Measurements from ENCODE around the gene SLC35E4. TPM values are rescaled to one million over a fixed set of nuclear protein-coding genes. Genes with fewer than 3 reads are reported as not detected.
A peak's percentile ranks its signal among the peaks of the same experiment; 100 is the strongest.
"Not testable (repeated sequence)": the region's sequence is repeated elsewhere in the genome, so short reads cannot be mapped to it uniquely, and the experiment has no call there.

The SLC35E4 gene, protein sequence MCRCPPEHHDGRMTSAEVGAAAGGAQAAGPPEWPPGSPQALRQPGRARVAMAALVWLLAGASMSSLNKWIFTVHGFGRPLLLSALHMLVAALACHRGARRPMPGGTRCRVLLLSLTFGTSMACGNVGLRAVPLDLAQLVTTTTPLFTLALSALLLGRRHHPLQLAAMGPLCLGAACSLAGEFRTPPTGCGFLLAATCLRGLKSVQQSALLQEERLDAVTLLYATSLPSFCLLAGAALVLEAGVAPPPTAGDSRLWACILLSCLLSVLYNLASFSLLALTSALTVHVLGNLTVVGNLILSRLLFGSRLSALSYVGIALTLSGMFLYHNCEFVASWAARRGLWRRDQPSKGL
- 4.2 TPM for total RNA-seq
- long read RNA-seq, transcript SLC35E4-201 (2 exons, 2,714 nt) = major isoform, 18 of 26 reads
- long read RNA-seq, partial matches to known transcripts = 0 of 26 reads
- long read RNA-seq, other reads (novel, unspliced or antisense) = 8 of 26 reads

DNA sequence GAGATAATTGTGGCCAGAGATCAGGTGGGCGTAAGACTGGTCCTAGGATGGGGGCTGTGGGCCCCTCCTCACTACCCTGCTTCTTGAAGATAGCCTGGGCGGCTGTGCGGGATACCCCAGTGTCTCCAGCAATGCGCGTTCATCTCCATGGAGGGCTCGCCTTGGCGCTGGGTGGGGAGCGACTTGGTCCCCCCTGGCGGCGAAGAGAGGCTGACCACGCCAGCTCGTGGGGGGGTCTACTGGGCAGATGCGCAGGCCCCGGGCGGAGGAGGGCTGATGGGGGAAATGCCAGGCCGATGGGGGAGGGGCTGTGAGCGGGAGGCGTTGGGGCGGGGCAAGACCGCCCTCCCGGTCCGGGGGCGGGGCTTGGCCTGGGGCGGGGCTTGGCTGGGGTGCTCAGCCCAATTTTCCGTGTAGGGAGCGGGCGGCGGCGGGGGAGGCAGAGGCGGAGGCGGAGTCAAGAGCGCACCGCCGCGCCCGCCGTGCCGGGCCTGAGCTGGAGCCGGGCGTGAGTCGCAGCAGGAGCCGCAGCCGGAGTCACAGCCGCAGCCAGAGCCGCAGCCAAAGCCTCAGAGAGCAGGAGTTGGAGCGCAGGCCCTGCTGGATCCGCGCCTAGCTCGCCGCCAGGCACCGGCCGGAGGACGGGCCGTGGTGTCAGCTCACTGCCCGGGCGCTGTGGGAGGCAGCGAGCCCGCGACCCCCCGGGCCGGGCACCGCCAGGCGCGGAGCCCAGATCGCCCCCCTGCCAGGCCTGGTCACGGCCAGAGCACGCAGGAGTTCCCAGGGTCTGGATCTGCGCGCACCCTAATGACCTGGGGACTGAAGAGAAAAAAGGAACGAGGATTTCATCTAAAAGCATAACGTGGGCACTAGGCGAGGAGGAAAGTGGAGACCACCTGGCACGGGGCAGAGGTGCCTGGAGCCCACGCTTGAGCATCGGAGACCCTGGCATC, at the start of gene SLC35E4:
Gene SLC35E4, plus strand, starts transcription at position 509 of the 953 bp plus-strand sequence. CDS start 670 bp downstream, outside the sequence.
- intact Hi-C loops (cut with DNase I) = loop anchor here (2.0 to 10.0 kb wide), 2 partner anchors 31 to 509 kb away; partner anchors contain the start of genes DUSP18 and PLA2G3
- DNase-seq (ENCODE audit: low spot score) = peak; percentile 98

DNA sequence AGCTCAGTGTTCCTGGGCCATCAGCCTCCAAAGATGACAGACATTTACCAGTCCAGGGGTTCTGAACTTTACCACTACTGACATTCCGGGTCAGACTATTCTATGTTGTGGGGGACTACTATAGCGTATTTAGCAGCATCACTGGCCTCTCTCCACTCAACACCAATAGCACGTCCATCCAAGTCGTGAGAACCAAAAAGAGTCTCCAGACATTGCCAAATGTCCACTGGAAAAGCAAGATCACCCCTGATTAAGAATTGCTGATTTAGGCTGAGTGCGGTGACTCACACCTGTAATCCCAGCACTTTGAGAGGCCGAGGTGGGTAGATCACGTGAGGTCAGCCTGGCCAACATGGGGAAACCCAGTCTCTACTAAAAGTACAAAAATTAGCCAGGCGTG, 49.2 kb upstream of the SLC35E4 start:
- no peak for DNase-seq (ENCODE audit: low spot score)
- intact Hi-C loops (cut with DNase I) = no loop called here

DNA sequence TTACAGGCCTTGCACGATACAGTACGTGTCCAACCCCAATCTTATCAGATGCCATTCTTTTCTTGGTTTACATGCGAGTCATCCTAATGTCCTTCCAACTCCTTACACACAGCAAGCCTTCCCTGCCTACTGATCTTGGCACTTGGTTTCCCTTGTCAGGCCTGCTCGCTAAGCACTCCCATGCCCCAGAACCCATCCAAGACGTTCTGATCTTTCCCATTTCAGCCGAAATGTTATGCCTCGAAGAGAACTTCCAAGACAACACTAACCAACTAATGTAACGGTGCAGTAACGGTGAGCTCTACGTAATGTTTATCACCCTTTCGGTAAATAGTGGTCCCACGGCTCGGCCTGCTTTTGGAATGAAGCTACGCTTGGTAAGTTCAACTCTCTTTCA, 44.4 kb upstream of the SLC35E4 start:
- intact Hi-C loops (cut with DNase I) = loop anchor here (10.0 kb wide), 1 partner anchor 166 kb away; the partner anchor contains the start of gene MTFP1
- DNase-seq (ENCODE audit: low spot score) = no peak

DNA sequence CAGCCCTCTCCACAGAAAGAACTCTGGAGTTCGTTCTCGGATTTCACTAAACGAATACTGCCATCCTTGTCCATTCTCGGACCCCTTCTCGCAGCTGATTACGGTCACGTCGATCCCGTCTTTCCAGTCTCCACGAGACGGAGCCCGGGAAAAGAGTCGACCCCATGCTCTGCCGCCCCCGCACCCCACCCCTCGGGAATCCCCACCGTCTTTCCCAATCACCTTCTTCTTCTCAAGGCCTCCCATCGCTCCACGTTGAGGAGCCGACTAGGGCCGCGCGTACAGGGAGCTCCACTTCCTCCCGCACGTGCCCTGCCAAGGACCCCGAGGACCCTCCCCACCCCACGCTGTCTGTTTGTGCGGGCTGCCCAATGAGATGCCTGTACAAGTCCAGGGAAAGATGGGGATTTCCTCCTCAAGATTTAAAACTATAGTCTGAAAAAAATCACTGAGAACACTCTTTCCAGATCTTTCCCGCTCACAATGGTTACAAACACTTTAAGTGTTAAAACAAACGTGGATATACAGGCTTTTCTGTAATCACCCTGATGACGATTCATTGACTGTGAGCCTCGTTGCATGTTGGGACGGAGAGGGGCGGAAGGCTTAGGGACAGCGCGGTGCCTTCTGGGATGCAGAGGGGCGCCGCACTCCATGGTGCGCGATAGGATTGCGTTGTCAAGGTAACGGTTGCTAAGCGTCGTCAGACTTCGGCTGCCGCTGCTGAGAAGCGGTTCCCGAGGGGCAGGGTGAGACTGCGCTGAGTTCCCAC, 43.8 kb upstream of the SLC35E4 start, which contains the start of gene PES1:
Gene PES1, minus strand, starts transcription at position 323 of the 772 bp plus-strand sequence. Its CDS starts 77 bp downstream, at position 246.
- peak; percentile 96 for DNase-seq (ENCODE audit: low spot score)
- intact Hi-C loops (cut with DNase I) = loop anchor here (10.0 kb wide), 1 partner anchor 167 kb away; the partner anchor contains the start of gene MTFP1

DNA sequence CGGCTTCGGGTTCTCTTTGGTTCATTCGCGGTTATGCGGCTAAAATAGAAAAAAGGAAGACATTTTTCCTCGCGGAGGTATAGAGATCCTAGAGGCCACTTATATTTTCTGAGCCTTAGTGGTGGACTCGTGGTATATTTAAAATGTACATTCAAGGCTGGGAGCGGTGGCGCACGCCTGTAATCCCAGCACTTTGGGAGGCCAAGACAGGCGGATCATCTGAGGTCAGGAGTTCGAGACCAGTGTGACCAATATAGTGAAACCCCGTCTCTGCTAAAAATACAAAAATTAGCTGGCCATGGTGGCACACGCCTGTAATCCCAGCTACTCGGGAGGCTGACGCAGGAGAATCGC, 43.2 kb upstream of the SLC35E4 start:
- DNase-seq (ENCODE audit: low spot score) = not testable (repeated sequence)
- intact Hi-C loops (cut with DNase I) = loop anchor here (10.0 kb wide), 1 partner anchor 168 kb away; the partner anchor contains the start of gene MTFP1

DNA sequence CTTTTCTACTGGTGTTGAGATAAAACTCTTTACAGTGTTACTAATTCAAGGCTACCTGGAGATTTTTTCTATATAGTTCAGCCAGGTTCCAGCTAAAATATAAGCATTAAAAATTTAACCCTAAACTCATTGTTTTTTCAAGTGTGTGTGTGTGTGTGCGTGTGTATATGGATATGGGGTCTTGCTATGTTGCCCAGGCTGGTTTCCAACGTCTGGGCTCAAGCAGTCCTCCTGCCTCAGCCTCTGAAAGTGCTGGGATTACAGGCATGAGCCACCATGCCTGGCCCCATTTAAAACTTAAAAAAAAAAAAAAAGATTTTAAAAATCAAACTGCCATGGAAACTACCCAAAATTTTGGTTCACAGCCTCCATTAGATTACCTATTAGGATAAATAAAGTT, 39.4 kb upstream of the SLC35E4 start:
- DNase-seq (ENCODE audit: low spot score) = no peak
- intact Hi-C loops (cut with DNase I) = loop anchor here (10.0 kb wide), 1 partner anchor 171 kb away; the partner anchor contains the start of gene MTFP1

DNA sequence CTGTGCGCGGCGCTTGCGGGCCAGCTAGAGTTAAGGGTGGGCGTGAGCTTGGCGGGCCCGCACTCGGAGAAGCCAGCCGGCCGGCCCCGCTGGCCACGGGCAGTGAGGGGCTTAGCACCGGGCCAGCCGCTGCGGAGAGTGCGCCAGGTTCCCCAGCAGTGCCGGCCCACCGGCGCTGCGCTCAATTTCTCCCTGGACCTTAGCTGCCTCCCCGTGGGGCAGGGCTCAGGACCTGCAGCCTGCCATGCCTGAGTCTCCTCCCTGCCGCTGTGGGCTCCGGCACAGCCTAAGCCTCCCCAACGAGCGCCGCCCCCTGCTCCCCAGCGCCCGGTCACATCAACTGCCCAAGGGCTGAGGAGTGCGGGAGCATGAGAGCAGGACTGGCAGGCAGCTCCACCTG, 38.7 kb upstream of the SLC35E4 start:
- intact Hi-C loops (cut with DNase I) = loop anchor here (10.0 kb wide), 1 partner anchor 172 kb away; the partner anchor contains the start of gene MTFP1
- DNase-seq (ENCODE audit: low spot score) = no peak

DNA sequence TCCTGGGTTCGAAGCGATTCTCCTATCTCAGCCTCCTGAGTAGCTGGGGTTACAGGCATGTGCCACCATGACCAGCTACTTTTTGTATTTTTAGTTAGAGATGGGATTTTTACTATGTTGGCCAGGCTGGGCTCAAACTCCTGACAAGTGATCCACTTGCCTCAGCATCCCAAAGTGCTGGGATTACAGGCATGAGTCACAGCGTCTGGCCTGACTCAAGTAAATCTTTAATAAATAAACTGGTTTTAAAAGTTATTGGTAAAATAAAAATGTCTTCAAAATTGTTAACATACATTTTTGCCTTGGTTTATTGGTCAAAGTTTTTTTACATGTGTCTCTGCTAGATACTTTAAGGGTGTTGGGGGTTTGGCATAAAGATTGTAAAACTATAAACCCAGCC, 36.6 kb upstream of the SLC35E4 start:
- no peak for DNase-seq (ENCODE audit: low spot score)
- intact Hi-C loops (cut with DNase I) = loop anchor here (10.0 kb wide), 1 partner anchor 174 kb away; the partner anchor contains the start of gene MTFP1

DNA sequence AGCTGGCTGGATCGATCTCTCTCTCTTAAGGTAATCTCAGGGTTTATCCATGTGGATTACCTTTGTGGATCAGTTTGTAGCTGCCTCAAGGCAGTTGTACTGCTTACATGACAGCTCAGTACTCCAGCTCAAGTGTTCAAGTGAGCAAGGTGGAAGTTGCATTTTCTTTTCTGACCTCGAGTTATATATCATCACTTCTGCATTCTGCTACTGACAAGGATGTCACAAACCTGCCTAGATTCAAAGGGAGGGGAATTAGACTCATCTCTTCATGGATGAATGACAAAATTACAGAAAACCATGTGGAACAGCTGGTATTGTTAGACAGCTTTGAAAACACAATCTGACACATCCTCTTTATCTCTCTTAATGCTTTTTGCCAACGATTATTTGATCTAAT, 34.7 kb upstream of the SLC35E4 start:
- intact Hi-C loops (cut with DNase I) = no loop called here
- no peak for DNase-seq (ENCODE audit: low spot score)

DNA sequence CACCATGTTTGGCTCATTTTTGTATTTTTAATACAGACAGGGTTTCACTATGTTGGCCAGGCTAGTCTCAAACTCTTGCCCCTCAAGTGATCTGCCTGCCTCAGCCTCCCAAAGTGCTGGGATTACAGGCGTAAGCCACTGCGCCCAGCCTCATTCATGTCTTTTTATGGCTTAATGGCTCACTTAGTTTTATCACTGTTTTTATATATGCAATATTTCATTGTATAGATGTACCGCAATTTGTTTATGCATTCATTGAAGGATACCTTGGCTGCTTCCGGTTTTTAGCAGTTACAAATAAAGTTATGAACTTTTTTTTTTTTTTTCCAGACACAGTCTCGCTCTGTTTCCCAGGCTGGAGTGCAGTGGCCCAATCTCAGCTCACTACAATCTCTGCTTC, 34.1 kb upstream of the SLC35E4 start:
- DNase-seq (ENCODE audit: low spot score) = no peak
- intact Hi-C loops (cut with DNase I) = no loop called here

DNA sequence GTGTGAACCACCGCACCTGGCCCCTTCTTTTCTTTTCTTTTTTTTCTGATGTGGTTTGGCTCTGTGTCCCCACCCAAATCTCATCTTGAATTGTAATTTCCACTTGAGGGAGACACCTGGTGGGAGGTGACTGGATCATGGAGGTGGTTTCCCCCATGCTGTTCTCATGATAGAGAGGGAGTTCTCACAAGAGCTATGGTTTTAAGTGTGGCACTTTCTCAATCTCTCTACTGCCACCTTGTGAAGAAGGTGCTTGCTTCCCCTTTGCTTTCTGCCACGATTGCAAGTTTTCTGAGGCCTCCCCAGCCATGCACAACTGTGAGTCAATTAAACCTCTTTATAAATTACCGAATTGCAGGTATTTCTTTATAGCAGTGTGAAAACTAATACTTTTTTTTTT, 33.5 kb upstream of the SLC35E4 start:
- intact Hi-C loops (cut with DNase I) = no loop called here
- no peak for DNase-seq (ENCODE audit: low spot score)

DNA sequence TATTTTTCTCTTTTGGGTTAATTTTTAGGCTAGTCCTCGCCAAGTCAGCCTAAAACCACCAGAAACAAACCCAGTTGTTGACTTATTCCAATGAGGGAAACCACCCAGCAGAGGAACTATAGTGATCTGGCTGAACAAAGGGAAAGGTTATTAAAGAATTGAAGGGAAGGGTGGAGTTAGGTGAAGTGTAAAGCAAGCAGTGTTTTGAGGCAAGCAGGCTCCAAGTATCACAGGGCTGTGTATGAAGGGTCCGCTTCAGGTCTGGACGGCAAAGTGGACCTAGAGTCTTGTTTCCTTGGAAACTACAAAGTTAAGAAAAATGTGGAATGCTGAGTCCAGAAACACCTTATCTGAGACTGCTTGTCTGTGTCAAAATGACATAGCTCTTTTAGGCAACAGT, 31.8 kb upstream of the SLC35E4 start:
- DNase-seq (ENCODE audit: low spot score) = no peak
- intact Hi-C loops (cut with DNase I) = no loop called here

DNA sequence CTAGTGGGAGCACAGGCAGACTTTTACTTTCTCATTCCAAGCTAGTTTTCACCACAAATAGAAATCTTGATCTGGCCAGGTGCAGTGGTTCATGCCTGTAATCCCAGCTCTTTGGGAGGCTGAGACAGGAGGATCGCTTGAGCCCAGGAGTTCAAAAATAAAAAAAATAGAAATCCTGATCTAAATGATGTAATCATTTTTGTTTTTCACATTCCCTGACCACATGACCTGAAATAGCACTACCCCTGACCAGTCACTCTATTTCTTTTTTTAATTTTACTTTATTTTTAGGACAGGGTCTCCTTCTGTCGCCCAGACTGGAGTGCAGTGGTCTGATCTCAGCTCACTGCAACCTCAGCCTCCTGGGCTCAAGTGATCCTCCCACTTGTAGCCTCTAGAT, 30.9 kb upstream of the SLC35E4 start:
- DNase-seq (ENCODE audit: low spot score) = no peak
- intact Hi-C loops (cut with DNase I) = no loop called here

DNA sequence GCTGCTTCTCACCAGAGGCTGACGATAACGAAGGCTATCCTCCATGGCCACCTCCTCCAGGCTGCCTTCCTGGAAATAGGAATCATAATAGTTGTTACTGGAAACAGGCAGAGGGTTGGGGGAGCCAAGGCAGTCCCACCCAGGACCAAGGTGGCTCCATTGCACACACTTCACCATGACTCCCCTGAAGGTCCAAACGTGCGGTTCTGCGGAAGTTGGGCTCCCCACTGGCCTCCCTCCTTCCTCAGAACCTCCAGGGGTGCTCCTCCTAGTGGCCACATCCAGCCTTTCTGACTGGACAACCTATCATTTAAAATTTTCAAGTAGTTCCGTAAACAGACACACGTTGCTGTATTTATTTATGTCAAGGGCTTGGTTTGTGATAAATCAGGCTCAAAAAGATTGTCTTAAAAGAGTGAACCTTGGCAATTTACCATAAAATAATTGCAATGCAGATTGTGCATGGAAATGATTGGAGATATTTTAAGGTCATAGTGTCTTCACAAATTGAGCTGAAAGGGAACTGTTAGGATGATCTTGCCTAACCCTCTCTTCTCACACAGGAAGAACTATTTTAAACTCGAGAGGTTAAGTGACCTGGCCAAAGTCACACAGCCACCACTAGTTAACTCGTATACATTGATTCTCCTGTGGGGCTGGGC, 30.0 kb upstream of the SLC35E4 start:
- intact Hi-C loops (cut with DNase I) = no loop called here
- no peak for DNase-seq (ENCODE audit: low spot score)

DNA sequence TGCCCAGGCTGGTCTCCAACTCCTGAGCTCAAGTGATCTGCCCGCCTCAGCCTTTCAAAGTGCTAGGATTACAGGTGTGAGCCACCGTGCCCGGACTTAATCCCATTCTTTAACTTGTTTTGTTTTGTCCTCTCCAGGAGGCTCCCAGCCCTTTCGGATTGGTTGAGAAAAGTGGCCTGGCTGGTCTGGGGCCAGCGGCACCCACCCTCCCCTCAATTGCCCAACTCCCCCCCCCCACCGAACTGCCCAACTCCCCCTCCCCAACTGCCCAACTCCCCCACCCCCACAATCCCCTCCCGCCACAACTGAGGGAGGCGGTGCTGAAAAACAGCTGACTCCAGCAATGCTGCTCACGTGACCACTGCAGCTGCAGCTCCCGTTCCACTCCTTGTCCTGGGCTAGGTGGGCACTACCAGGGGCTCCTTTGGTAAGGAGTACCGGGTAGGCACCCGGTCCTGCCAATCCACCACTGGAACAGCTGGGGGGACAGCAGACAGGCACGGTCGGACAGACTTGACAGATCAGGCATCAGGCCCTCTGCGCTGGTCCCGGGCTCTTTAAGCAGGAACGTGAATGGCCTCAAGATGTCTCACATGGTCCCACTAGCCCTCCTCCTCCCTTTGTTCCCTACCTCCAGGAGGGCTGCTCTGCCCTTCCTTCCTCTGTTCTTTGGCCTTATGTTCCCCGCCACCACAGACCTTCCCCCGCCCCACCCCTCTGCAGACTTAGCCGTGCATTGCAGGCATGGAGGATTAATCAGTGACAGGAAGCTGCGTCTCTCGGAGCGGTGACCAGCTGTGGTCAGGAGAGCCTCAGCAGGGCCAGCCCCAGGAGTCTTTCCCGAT, 28.9 kb upstream of the SLC35E4 start, which contains the start of gene TCN2:
Gene TCN2, plus strand, starts transcription at position 720 of the 845 bp plus-strand sequence. CDS start 158 bp downstream, outside the sequence.
- intact Hi-C loops (cut with DNase I) = no loop called here
- peak; percentile 89 for DNase-seq (ENCODE audit: low spot score)

DNA sequence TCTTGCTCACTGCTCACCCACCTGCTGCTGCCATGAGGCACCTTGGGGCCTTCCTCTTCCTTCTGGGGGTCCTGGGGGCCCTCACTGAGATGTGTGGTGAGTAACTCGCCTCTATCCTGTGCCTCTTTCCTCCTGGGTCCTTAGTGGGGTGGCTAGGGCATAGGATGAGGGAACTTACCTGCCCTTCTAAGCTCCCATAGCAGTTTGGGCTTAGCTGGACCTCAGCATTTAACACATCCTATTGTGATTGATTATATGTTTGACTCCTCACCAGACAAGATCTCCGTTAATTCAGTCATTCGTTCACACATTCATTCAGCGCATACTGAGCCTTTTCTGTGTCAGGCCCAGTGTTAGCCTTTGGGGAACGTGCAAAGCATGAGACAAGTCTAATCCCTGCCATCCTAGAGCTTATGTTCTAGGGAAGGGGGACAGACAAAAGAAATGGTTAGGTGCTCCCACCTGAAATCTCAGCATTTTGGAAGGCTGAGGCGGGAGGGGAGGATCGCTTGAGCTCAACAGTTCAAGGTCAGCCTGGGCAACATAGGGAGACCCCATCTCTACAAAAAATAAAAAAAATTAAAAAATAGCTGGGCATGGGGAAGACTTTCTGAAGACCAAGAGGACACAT, 28.2 kb upstream of the SLC35E4 start:
- DNase-seq (ENCODE audit: low spot score) = no peak
- intact Hi-C loops (cut with DNase I) = no loop called here

DNA sequence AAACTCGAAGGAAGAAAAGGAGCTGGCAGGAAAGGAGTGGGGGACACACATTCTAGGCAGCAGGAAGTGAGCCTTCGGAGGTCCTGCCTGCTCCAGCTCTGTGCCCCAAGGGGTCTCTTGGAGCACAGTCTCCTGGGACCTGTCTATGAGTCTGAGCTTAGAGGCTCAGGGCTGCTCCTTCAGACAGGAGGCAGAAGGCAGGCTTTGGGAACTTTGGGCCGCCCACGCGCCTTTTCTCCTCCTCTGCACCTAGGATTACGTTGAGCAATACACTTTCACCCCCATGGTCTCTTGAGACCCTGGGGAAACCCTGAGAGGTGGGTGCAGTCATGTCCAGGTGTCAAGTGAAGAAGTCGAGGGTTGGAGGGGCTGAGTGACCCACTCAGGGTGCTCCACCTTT, 27.6 kb upstream of the SLC35E4 start:
- DNase-seq (ENCODE audit: low spot score) = no peak
- intact Hi-C loops (cut with DNase I) = no loop called here
